Measurements from ENCODE around the gene SPATA6L.

GRCh38 chr9:4667681-4668080 lies 1.4 kb upstream of the SPATA6L start:
- no peak for TF ChIP-seq SP1 (IDR thresholded peaks at IDR 0.05)
- TF ChIP-seq MAX (IDR thresholded peaks at IDR 0.05), result no peak

All from liver (tissue), 2 donors.